ENCODE data around the gene DLL4. TPM values are rescaled to one million over a fixed set of nuclear protein-coding genes. Genes with fewer than 3 reads are reported as not detected.

Gene DLL4
- total and polyA plus RNA-seq, 3 experiments from 2014 or later, result not detected

GRCh38 chr15:40943764-40944365 is 14.7 kb downstream of the DLL4 start:
- H3K9me3 Mint-ChIP-seq, result no peaks in the 10 kb centered on the region
- H3K27ac Mint-ChIP-seq, result peak overlapping the region in 4 of 8 donors; percentile 33 to 79 (median 68)
- no peaks in the 10 kb centered on the region for H3K36me3 Mint-ChIP-seq
- CTCF ChIA-PET, result no interaction called here
- Histone ChIP-seq H3K4me3 (ENCODE audit: low read length) (no peak overlapping the region), H3K27me3 (ENCODE audit: insufficient read depth, low read length, poor library complexity, severe bottlenecking) (no peaks in the 10 kb centered on the region), H3K9me3 (ENCODE audit: low read length) (no peaks in the 10 kb centered on the region), H3K36me3 (ENCODE audit: insufficient read depth, low read length) (no peaks in the 10 kb centered on the region), H3K27ac (ENCODE audit: low read depth, low read length) (no peak overlapping the region), H3K4me1 (ENCODE audit: insufficient read depth, low read length) (peaks cover 29% of the 10 kb centered on the region)
- peak overlapping the region in 5 of 7 donors; percentile 32 to 88 (median 59) for H3K4me3 Mint-ChIP-seq
- peaks cover 0 to 1% of the 10 kb centered on the region in 2 donors for H3K27me3 Mint-ChIP-seq
- POLR2A ChIA-PET, result interaction anchor here (2.5 kb wide), 1 partner anchor 9 kb away, joined by 24 read pairs; the partner anchor contains the start of gene CHAC1
- no peak for DNase-seq
- H3K4me1 Mint-ChIP-seq, result peaks cover 18 to 35% (median 25%) of the 10 kb centered on the region in 3 donors

GRCh38 chr15:40944510-40945296 is 15.6 kb downstream of the DLL4 start:
- Mint-ChIP-seq H3K36me3 (no peaks in the 10 kb centered on the region), H3K27ac (peak overlapping the region in 1 of 8 donors; percentile 82), H3K4me3 (peak overlapping the region in 2 of 7 donors; percentile 29 to 75), H3K9me3 (no peaks in the 10 kb centered on the region), H3K27me3 (peaks cover 0 to 1% of the 10 kb centered on the region in 2 donors), H3K4me1 (peaks cover 18 to 33% (median 23%) of the 10 kb centered on the region in 3 donors)
- CTCF ChIA-PET, result no interaction called here
- DNase-seq, result no peak
- H3K27ac ChIP-seq (ENCODE audit: low read depth, low read length), result no peak overlapping the region
- H3K27me3 ChIP-seq (ENCODE audit: insufficient read depth, low read length, poor library complexity, severe bottlenecking), result no peaks in the 10 kb centered on the region
- H3K36me3 ChIP-seq (ENCODE audit: insufficient read depth, low read length), result no peaks in the 10 kb centered on the region
- H3K4me1 ChIP-seq (ENCODE audit: insufficient read depth, low read length), result peaks cover 29% of the 10 kb centered on the region
- H3K9me3 ChIP-seq (ENCODE audit: low read length), result no peaks in the 10 kb centered on the region
- H3K4me3 ChIP-seq (ENCODE audit: low read length), result no peak overlapping the region
- POLR2A ChIA-PET, result no interaction called here

DNA sequence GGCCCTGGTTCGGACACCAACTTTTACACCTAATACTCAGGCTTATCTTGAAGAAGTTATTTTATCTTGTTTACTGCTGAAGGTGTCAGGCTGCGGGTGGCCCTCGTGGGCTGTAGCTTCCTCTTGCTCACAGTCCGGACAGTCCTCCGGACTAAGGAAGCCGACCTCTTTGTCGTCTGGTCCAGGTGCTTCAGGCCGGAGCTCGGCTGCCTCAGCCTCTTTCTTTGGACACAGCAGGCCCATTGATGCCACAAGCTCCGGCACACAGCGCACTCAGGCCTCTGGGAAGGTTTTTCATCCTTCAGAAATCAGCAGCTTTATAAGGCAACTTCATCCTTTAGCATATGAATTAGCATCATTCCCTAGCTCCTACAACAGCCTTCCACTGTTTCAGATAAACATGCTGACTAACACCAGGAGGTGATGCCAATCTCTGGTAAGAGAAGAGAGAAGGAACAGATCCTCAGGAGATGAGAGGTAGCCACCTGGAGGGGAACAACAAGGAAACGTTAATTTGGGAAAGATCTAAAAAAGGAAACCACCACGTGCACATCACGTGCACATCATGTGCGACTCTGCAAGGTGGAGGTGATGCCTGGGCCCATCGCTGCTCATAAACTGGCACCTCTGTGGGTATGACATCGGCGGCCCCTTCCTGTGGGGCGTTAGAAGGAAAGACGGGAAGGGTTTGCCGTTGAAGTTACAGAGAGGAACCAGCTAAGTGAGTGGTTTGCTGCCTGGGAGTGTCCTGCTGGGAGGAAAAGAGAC is 19.8 kb downstream of the DLL4 start:
- H3K36me3 Mint-ChIP-seq, result peaks cover 0 to 3% (median 0%) of the 10 kb centered on the region in 3 donors
- H3K4me3 Mint-ChIP-seq, result peak overlapping the region in 1 of 7 donors; percentile 35
- no peak for DNase-seq
- Histone ChIP-seq H3K27me3 (ENCODE audit: insufficient read depth, low read length, poor library complexity, severe bottlenecking) (no peaks in the 10 kb centered on the region), H3K9me3 (ENCODE audit: low read length) (no peaks in the 10 kb centered on the region), H3K4me3 (ENCODE audit: low read length) (no peak overlapping the region), H3K4me1 (ENCODE audit: insufficient read depth, low read length) (peaks cover 12% of the 10 kb centered on the region), H3K27ac (ENCODE audit: low read depth, low read length) (no peak overlapping the region), H3K36me3 (ENCODE audit: insufficient read depth, low read length) (no peaks in the 10 kb centered on the region)
- H3K27me3 Mint-ChIP-seq, result peaks cover 3 to 7% of the 10 kb centered on the region in 2 donors
- CTCF ChIA-PET, result interaction anchor here (1.0 to 1.9 kb wide), 2 partner anchors 17 to 44 kb away, joined by 4 read pairs; no protein-coding TSS in a partner anchor
- H3K27ac Mint-ChIP-seq, result no peak overlapping the region
- POLR2A ChIA-PET, result no interaction called here
- peaks cover 7 to 14% (median 11%) of the 10 kb centered on the region in 3 donors for H3K4me1 Mint-ChIP-seq
- no peaks in the 10 kb centered on the region for H3K9me3 Mint-ChIP-seq

DNA sequence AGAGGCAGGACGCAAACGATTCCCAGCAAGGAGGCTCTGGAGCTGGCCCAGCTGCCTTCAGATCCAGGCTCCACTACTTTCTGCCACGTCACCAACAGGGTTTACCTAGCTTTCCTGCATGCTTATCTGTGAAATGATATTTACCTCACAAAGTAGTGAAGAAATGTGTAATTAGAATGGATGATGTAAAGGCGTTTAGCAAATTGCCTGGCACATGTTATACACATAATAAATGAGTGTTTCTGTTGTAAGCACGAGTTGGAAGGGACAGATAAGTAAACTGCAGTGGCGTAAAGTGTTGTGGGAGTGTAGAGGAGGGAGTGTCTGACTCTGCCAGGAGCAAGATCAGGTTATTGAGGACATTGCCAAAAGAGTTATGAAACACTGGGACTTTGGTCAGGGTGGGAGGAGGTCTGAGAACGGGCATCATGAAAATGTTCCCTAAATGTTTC is 20.6 kb downstream of the DLL4 start:
- H3K27me3 Mint-ChIP-seq, result peaks cover 3 to 7% of the 10 kb centered on the region in 2 donors
- H3K36me3 ChIP-seq (ENCODE audit: insufficient read depth, low read length), result no peaks in the 10 kb centered on the region
- DNase-seq, result no peak
- no peaks in the 10 kb centered on the region for H3K9me3 ChIP-seq (ENCODE audit: low read length)
- POLR2A ChIA-PET, result no interaction called here
- H3K36me3 Mint-ChIP-seq, result peaks cover 0 to 3% (median 0%) of the 10 kb centered on the region in 3 donors
- H3K9me3 Mint-ChIP-seq, result no peaks in the 10 kb centered on the region
- CTCF ChIA-PET, result interaction anchor here (1.0 to 4.0 kb wide), 3 partner anchors 8 to 45 kb away, joined by 4 to 35 read pairs (median 4); no protein-coding TSS in a partner anchor
- peaks cover 16% of the 10 kb centered on the region for H3K4me1 ChIP-seq (ENCODE audit: insufficient read depth, low read length)
- no peak overlapping the region for H3K27ac Mint-ChIP-seq
- H3K27me3 ChIP-seq (ENCODE audit: insufficient read depth, low read length, poor library complexity, severe bottlenecking), result no peaks in the 10 kb centered on the region
- peaks cover 11 to 20% (median 12%) of the 10 kb centered on the region in 3 donors for H3K4me1 Mint-ChIP-seq
- H3K4me3 Mint-ChIP-seq, result peak overlapping the region in 1 of 7 donors; percentile 66
- no peak overlapping the region for H3K27ac ChIP-seq (ENCODE audit: low read depth, low read length)
- H3K4me3 ChIP-seq (ENCODE audit: low read length), result no peak overlapping the region

DNA sequence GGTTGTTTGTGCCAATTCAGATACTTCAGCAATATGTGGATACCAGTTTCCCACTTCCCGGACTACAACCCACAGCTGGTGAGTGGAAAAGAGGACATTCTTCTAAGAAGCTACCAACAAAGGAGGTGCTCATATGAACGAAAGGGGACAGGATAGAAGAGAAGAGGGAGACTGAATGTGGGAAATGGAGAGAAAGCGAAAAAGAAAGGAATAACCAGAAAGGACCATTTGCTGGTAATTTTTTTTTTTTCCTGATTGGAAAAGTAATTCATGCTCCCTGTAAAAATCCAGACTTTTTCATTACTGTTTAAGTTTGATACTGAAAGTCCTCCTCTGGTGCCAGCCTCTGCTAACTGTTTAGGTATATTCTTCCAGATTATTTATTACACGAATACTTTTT is 22.6 kb downstream of the DLL4 start:
- H3K36me3 ChIP-seq (ENCODE audit: insufficient read depth, low read length), result no peaks in the 10 kb centered on the region
- DNase-seq, result no peak
- H3K9me3 ChIP-seq (ENCODE audit: low read length), result no peaks in the 10 kb centered on the region
- Mint-ChIP-seq H3K27ac (peak overlapping the region in 1 of 8 donors; percentile 38), H3K27me3 (peaks cover 3 to 7% of the 10 kb centered on the region in 2 donors), H3K9me3 (no peaks in the 10 kb centered on the region), H3K4me3 (peak overlapping the region; percentile 24 to 96 (median 48)), H3K4me1 (peaks cover 11 to 20% (median 12%) of the 10 kb centered on the region in 3 donors), H3K36me3 (peaks cover 0 to 3% (median 0%) of the 10 kb centered on the region in 3 donors)
- no peak overlapping the region for H3K27ac ChIP-seq (ENCODE audit: low read depth, low read length)
- no peak overlapping the region for H3K4me3 ChIP-seq (ENCODE audit: low read length)
- H3K4me1 ChIP-seq (ENCODE audit: insufficient read depth, low read length), result peaks cover 16% of the 10 kb centered on the region
- CTCF ChIA-PET, result interaction anchor here (1.2 to 4.0 kb wide), 3 partner anchors 10 to 25 kb away, joined by 3 to 35 read pairs (median 7); no protein-coding TSS in a partner anchor
- POLR2A ChIA-PET, result interaction anchor here (1.7 to 2.8 kb wide), 2 partner anchors 9 to 44 kb away, joined by 5 to 24 read pairs; no protein-coding TSS in a partner anchor
- no peaks in the 10 kb centered on the region for H3K27me3 ChIP-seq (ENCODE audit: insufficient read depth, low read length, poor library complexity, severe bottlenecking)

GRCh38 chr15:40952301-40952900 is 23.3 kb downstream of the DLL4 start:
- Mint-ChIP-seq H3K4me1 (peaks cover 11 to 20% (median 12%) of the 10 kb centered on the region in 3 donors), H3K4me3 (peak overlapping the region; percentile 89 to 96 (median 92)), H3K27ac (peak overlapping the region in 1 of 8 donors; percentile 38), H3K9me3 (no peaks in the 10 kb centered on the region), H3K27me3 (peaks cover 3 to 5% of the 10 kb centered on the region in 2 donors), H3K36me3 (peaks cover 0 to 3% (median 0%) of the 10 kb centered on the region in 3 donors)
- no peaks in the 10 kb centered on the region for H3K27me3 ChIP-seq (ENCODE audit: insufficient read depth, low read length, poor library complexity, severe bottlenecking)
- H3K36me3 ChIP-seq (ENCODE audit: insufficient read depth, low read length), result no peaks in the 10 kb centered on the region
- no peaks in the 10 kb centered on the region for H3K9me3 ChIP-seq (ENCODE audit: low read length)
- H3K4me1 ChIP-seq (ENCODE audit: insufficient read depth, low read length), result peaks cover 16% of the 10 kb centered on the region
- ChIA-PET CTCF (interaction anchor here (0.8 to 4.0 kb wide), 4 partner anchors 9 to 46 kb away, joined by 3 to 35 read pairs (median 10); no protein-coding TSS in a partner anchor), POLR2A (interaction anchor here (1.7 to 2.8 kb wide), 2 partner anchors 10 to 44 kb away, joined by 5 to 24 read pairs; no protein-coding TSS in a partner anchor)
- no peak for DNase-seq
- H3K27ac ChIP-seq (ENCODE audit: low read depth, low read length), result peak overlapping the region; percentile 61
- H3K4me3 ChIP-seq (ENCODE audit: low read length), result peak overlapping the region; percentile 86
